MM.1S (cell line): ENCODE results near the gene FGFBP1.

Experiments
- DNase-seq: peaks from one replicate; pipeline ENCODE4 v3.0.0-alpha.2; 2015
- H2AFZ ChIP-seq: fragments of 300-600 bp; sonication (generic); 2 replicates; pipeline ENCODE4 v1.6.0; 2016; ENCODE audit warnings: antibody characterized with exemption, low read length
- H3F3A ChIP-seq: fragments of 300-600 bp; sonication (generic); 2 replicates; pipeline ENCODE4 v1.6.1; 2016; ENCODE audit warnings: mild to moderate bottlenecking, antibody characterized with exemption, low read length, moderate library complexity, mixed read lengths; ENCODE audit not compliant: insufficient read depth
- H3K27ac ChIP-seq: fragments of 300-600 bp; sonication (generic); 2 replicates; pipeline ENCODE4 v1.5.1; 2016; ENCODE audit warnings: mild to moderate bottlenecking, low read length
- H3K27me3 ChIP-seq: fragments of 300-600 bp; sonication (generic); replicated peaks from 2 replicates; pipeline ENCODE4 v1.6.0; 2016; ENCODE audit warnings: low read length; ENCODE audit not compliant: insufficient read depth
- H3K36me3 ChIP-seq: fragments of 300-600 bp; sonication (generic); replicated peaks from 2 replicates; pipeline ENCODE4 v1.6.1; 2016; ENCODE audit warnings: mild to moderate bottlenecking, low read length, mixed read lengths; ENCODE audit not compliant: insufficient read depth
- H3K4me1 ChIP-seq: fragments of 300-600 bp; sonication (generic); 2 replicates; pipeline ENCODE4 v1.6.1; 2016; ENCODE audit warnings: low read length, mixed read lengths
- H3K4me2 ChIP-seq: fragments of 300-600 bp; sonication (generic); 2 replicates; pipeline ENCODE4 v1.6.0; 2016; ENCODE audit warnings: low read depth, low read length
- H3K4me3 ChIP-seq: fragments of 300-600 bp; sonication (generic); 2 replicates; pipeline ENCODE4 v1.5.1; 2016; ENCODE audit warnings: low read length, mixed read lengths
- H3K79me2 ChIP-seq: fragments of 300-600 bp; sonication (generic); 2 replicates; pipeline ENCODE4 v1.6.1; 2016; ENCODE audit warnings: mixed run types, low read length, mixed read lengths
- H3K9ac ChIP-seq: fragments of 300-600 bp; sonication (generic); 2 replicates; pipeline ENCODE4 v1.6.1; 2016; ENCODE audit warnings: low read length, mixed read lengths
- H3K9me2 ChIP-seq: fragments of 300-600 bp; sonication (generic); replicated peaks from 2 replicates; pipeline ENCODE4 v1.6.1; 2016; ENCODE audit warnings: mild to moderate bottlenecking, low read length, mixed read lengths; ENCODE audit not compliant: insufficient read depth
- H3K9me3 ChIP-seq: fragments of 300-600 bp; sonication (generic); replicated peaks from 2 replicates; pipeline ENCODE4 v1.6.1; 2016; ENCODE audit warnings: mild to moderate bottlenecking, low read length, mixed read lengths; ENCODE audit not compliant: insufficient read depth
- H4K20me1 ChIP-seq: fragments of 300-600 bp; sonication (generic); 2 replicates; pipeline ENCODE4 v1.6.1; 2016; ENCODE audit warnings: mild to moderate bottlenecking, low read length, moderate library complexity, mixed read lengths; ENCODE audit not compliant: insufficient read depth
- EZH2 ChIP-seq: fragments of 300-600 bp; sonication (generic); optimal IDR thresholded peaks from 2 replicates; pipeline ENCODE3; 2017; ENCODE audit warnings: low read depth, mild to moderate bottlenecking, antibody characterized with exemption, low read length, mixed read lengths
- EZH2phosphoT487 ChIP-seq: fragments of 300-600 bp; sonication (generic); IDR thresholded peaks from 2 replicates; pipeline ENCODE4 v1.6.1; 2018; ENCODE audit warnings: antibody characterized with exemption, low read length
- TF ChIP-seq, protein P1 (sequence below): fragments of 300-600 bp; sonication (generic); IDR thresholded peaks from 2 replicates; pipeline ENCODE4 v1.5.1; 2016; ENCODE audit warnings: antibody characterized with exemption, low read length, mixed read lengths

Gene FGFBP1

DNA sequence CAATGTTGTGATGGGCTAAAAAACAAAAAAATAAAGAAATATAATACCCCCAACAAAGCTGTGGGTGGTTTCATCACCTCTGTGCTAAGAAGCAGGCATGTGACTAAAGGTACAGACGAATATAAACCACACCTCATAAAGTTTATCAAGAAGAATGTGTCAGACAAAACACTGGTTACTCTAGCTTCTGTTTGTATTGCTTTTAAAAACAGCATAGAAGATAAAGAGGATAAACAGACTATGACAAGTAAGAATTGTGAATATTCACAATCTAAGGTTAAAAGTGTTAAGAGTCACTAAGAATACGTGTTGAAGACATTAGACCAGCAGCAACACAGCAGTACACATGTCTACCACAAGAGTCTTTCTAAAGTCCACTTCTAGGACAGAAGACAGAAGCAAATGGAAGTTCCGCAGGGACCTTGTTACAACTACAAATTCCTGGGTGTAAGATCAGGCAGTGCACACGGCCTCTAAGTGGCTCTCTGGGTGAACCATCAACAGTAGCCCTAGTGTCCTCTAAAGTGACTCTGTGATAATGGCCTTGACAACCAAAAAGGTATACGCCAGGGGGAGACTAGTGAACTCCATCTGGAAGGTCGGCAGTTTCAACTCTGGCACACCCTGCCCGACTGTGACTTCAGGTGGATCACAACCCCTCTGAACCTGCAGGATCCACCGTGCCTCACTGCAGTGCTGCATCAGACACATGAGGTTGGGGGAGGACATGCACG lies 32.7 kb upstream of the FGFBP1 start:
- Histone ChIP-seq H3F3A (no peaks in the 10 kb centered on the region), H3K9me2 (no peaks in the 10 kb centered on the region), H4K20me1 (no peaks in the 10 kb centered on the region), H3K27me3 (no peaks in the 10 kb centered on the region), H3K4me3 (no peak overlapping the region), H3K79me2 (no peaks in the 10 kb centered on the region), H3K36me3 (no peaks in the 10 kb centered on the region), H3K4me2 (no peak overlapping the region), H3K9me3 (no peaks in the 10 kb centered on the region), H2AFZ (no peak overlapping the region), H3K9ac (no peak overlapping the region), H3K4me1 (no peaks in the 10 kb centered on the region), H3K27ac (no peak overlapping the region)
- TF ChIP-seq EZH2phosphoT487: no peak
- TF ChIP-seq EZH2: no peak
- TF ChIP-seq, protein P1, sequence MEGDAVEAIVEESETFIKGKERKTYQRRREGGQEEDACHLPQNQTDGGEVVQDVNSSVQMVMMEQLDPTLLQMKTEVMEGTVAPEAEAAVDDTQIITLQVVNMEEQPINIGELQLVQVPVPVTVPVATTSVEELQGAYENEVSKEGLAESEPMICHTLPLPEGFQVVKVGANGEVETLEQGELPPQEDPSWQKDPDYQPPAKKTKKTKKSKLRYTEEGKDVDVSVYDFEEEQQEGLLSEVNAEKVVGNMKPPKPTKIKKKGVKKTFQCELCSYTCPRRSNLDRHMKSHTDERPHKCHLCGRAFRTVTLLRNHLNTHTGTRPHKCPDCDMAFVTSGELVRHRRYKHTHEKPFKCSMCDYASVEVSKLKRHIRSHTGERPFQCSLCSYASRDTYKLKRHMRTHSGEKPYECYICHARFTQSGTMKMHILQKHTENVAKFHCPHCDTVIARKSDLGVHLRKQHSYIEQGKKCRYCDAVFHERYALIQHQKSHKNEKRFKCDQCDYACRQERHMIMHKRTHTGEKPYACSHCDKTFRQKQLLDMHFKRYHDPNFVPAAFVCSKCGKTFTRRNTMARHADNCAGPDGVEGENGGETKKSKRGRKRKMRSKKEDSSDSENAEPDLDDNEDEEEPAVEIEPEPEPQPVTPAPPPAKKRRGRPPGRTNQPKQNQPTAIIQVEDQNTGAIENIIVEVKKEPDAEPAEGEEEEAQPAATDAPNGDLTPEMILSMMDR: no peak
- no peak for DNase-seq

DNA sequence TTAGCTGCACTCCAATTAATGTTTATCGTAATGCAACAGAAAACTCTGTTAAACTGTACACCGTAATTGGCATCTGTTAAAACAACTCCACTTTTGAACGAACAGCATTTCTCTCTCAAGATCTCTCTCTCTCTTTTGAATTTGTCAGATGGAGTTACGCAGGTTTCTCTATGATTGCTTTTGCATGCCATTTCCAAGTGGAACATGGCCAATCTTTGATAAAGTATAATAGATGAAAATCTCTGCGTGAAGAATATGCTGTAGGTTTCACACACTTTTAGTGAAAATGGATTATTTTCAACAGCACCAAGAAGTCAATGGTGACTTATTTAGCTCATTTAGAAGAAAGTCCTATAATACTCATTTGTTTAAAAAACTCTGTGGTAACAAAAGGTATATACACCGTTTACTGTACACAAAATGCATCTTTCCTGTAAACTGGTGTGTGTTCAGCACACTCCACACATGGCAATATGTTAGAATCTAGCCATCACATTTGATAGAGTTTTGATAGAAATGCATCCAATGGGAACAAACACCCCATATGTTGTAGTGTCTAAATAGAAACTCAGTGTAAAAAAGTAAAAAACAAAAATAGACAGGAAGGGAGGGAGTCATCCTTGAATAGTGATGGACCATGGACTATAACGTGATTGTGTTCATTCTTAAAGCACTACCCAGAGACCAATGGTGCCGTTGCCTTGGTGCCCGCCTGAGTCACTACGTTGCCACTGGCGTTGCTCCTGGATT lies 30.2 kb upstream of the FGFBP1 start:
- Histone ChIP-seq H3K27ac (no peak overlapping the region), H3K4me2 (no peak overlapping the region), H3K9me2 (no peaks in the 10 kb centered on the region), H3K79me2 (no peaks in the 10 kb centered on the region), H3K9ac (no peak overlapping the region), H3K9me3 (no peaks in the 10 kb centered on the region), H3K4me3 (no peak overlapping the region), H4K20me1 (no peaks in the 10 kb centered on the region), H3K27me3 (no peaks in the 10 kb centered on the region), H3F3A (no peaks in the 10 kb centered on the region), H2AFZ (no peak overlapping the region), H3K4me1 (no peaks in the 10 kb centered on the region), H3K36me3 (no peaks in the 10 kb centered on the region)
- no peak for DNase-seq
- TF ChIP-seq EZH2phosphoT487 (no peak), EZH2 (no peak)
- TF ChIP-seq, protein P1: no peak

DNA sequence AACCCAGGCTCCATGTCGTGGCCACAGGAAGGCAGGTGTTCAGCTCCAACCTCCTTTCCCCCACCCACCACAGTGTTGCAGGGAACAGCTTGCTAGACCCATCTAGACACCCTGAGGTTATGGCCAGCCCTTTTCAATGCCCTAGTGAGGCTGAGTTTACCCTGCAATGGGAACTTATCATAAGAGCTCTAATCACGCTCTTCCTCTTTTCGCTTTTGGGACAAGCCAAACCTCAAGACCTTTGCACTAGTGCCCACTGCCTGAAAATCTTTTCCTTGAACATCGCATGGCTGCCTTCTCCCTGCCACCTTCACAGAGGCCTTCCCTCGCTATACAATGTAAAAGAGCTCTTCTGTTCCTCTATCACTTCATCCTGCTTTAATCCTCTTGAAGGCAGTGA lies 26.8 kb upstream of the FGFBP1 start:
- no peaks in the 10 kb centered on the region for H3K27me3 ChIP-seq
- no peaks in the 10 kb centered on the region for H3K9me3 ChIP-seq
- DNase-seq: no peak
- no peaks in the 10 kb centered on the region for H3K36me3 ChIP-seq
- no peaks in the 10 kb centered on the region for H4K20me1 ChIP-seq
- TF ChIP-seq, protein P1: no peak
- TF ChIP-seq EZH2 (no peak), EZH2phosphoT487 (no peak)
- no peak overlapping the region for H3K4me2 ChIP-seq
- no peak overlapping the region for H3K27ac ChIP-seq
- H3K9me2 ChIP-seq: no peaks in the 10 kb centered on the region
- no peak overlapping the region for H3K9ac ChIP-seq
- H3K4me1 ChIP-seq: no peaks in the 10 kb centered on the region
- H2AFZ ChIP-seq: no peak overlapping the region
- H3K79me2 ChIP-seq: no peaks in the 10 kb centered on the region
- H3K4me3 ChIP-seq: no peak overlapping the region
- H3F3A ChIP-seq: no peaks in the 10 kb centered on the region
